ENCODE data around the gene SERPINA3. TPM values are rescaled to one million over a fixed set of nuclear protein-coding genes. Genes with fewer than 3 reads are reported as not detected.
"Not testable (repeated sequence)": the region's sequence is repeated elsewhere in the genome, so short reads cannot be mapped to it uniquely, and the experiment has no call there.

Gene SERPINA3
- total RNA-seq, 4 donors from 2014 or later, result 71.8 to 284 (median 255) TPM

DNA sequence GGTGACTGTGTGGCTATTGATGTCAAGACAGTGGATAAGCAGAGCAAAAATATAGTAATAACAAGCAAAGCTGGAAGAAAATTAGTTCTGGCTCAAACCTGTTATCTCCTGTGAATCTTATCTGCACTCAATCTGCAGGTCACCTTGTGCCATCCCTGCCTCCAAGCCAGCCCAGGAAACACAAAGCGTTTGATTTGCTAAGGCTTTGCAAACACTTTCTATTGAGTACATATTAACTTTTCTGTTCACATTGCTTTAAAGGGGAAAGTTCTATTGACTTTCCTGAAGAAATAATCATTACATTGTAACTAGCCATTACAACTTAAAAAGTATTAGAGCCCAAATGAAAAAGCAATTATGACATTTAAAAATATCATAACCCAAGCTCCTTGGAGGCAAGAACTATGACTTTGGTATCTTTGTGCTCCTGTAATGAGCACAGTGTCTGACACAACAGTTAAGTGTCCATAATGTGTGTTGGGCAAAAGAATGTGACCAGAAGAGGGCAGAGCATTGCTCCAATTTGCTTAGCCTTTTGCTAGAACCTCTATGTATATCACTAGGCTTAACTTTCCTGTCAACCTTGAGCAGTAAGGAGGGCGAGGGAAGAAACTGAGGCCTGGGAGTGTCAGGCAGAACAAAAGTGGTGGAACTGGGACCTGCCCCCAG lies 24.7 kb downstream of the SERPINA3 start:
- H3K4me3 ChIP-seq, result no peak overlapping the region
- 69% methylated on average over 2 of the region's 2 CpGs for WGBS
- TF ChIP-seq EP300 (IDR thresholded peaks at IDR 0.05) (no peak), POLR2AphosphoS5 (IDR thresholded peaks at IDR 0.05) (no peak), POLR2A (IDR thresholded peaks at IDR 0.05; ENCODE audit: low read depth) (no peak)
- TF ChIP-seq, protein P1, sequence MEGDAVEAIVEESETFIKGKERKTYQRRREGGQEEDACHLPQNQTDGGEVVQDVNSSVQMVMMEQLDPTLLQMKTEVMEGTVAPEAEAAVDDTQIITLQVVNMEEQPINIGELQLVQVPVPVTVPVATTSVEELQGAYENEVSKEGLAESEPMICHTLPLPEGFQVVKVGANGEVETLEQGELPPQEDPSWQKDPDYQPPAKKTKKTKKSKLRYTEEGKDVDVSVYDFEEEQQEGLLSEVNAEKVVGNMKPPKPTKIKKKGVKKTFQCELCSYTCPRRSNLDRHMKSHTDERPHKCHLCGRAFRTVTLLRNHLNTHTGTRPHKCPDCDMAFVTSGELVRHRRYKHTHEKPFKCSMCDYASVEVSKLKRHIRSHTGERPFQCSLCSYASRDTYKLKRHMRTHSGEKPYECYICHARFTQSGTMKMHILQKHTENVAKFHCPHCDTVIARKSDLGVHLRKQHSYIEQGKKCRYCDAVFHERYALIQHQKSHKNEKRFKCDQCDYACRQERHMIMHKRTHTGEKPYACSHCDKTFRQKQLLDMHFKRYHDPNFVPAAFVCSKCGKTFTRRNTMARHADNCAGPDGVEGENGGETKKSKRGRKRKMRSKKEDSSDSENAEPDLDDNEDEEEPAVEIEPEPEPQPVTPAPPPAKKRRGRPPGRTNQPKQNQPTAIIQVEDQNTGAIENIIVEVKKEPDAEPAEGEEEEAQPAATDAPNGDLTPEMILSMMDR (IDR thresholded peaks at IDR 0.05), result no peak

GRCh38 chr14:94637814-94638213 lies 25.6 kb downstream of the SERPINA3 start:
- DNase-seq (ENCODE audit: extremely low spot score); H3K27ac ChIP-seq (replicated peaks in 1 of 4); H3K36me3 ChIP-seq; H3K4me1 ChIP-seq; intact Hi-C loops (cut with DNase I); H3K9me3 ChIP-seq; H3K4me3 ChIP-seq: not testable (repeated sequence)
- WGBS, result 85% methylated on average over 7 of the region's 8 CpGs
- peaks cover 0 to 12% (median 0%) of the 10 kb centered on the region in 4 donors for H3K27me3 ChIP-seq

More for the DNA sequence above, 24.7 kb downstream of the SERPINA3 start:
- no peaks in the 10 kb centered on the region for H3K4me1 ChIP-seq
- intact Hi-C loops (cut with DNase I), result no loop called here
- no peak overlapping the region for H3K27ac ChIP-seq (replicated peaks in 1 of 4)
- H3K27me3 ChIP-seq, result peaks cover 0 to 20% (median 0%) of the 10 kb centered on the region in 4 donors
- no peaks in the 10 kb centered on the region for H3K9me3 ChIP-seq
- H3K36me3 ChIP-seq, result no peaks in the 10 kb centered on the region
- DNase-seq (ENCODE audit: extremely low spot score), result no peak

DNA sequence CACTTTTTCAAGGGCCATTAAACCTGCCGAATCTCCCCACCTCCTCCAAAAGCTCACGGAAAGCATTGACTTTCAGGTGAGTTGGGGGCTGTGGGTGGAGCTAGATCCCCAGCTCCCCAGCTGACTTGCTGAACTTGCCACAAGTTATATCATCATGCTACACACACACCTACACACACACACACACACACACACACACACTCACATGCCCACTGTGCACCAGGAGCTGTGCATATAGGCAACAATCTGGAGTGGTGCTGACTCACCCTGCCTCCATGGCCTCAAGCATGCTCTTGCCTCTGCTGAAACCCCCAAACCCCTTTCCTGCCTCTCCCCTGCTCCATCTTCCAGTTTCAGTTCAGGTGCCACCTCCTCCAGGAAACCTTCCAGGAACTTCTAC lies 26.1 kb downstream of the SERPINA3 start:
- no peak for DNase-seq (ENCODE audit: extremely low spot score)
- no peaks in the 10 kb centered on the region for H3K4me1 ChIP-seq

GRCh38 chr14:94638961-94639817 lies 27.0 kb downstream of the SERPINA3 start:
- Histone ChIP-seq H3K9me3 (no peaks in the 10 kb centered on the region), H3K27ac (replicated peaks in 1 of 4) (no peak overlapping the region), H3K4me1 (no peaks in the 10 kb centered on the region), H3K4me3 (no peak overlapping the region), H3K27me3 (peaks cover 0 to 6% (median 0%) of the 10 kb centered on the region in 4 donors), H3K36me3 (no peaks in the 10 kb centered on the region)
- DNase-seq (ENCODE audit: extremely low spot score), result no peak
- WGBS, result 81% methylated on average over 11 of the region's 11 CpGs
- intact Hi-C loops (cut with DNase I), result no loop called here
- TF ChIP-seq POLR2AphosphoS5 (IDR thresholded peaks at IDR 0.05), result no peak
- TF ChIP-seq EP300 (IDR thresholded peaks at IDR 0.05), result no peak
- TF ChIP-seq POLR2A (IDR thresholded peaks at IDR 0.05; ENCODE audit: low read depth), result no peak

More for the DNA sequence above, 26.1 kb downstream of the SERPINA3 start:
- TF ChIP-seq EP300 (IDR thresholded peaks at IDR 0.05), result no peak
- Histone ChIP-seq H3K4me3 (no peak overlapping the region), H3K9me3 (no peaks in the 10 kb centered on the region), H3K27me3 (peaks cover 0 to 6% (median 0%) of the 10 kb centered on the region in 4 donors), H3K27ac (replicated peaks in 1 of 4) (no peak overlapping the region), H3K36me3 (no peaks in the 10 kb centered on the region)
- 71% methylated on average over 1 of the region's 2 CpGs for WGBS
- intact Hi-C loops (cut with DNase I), result no loop called here

- Histone ChIP-seq H3K36me3 (no peaks in the 10 kb centered on the region), H3K4me3 (no peak overlapping the region), H3K9me3 (no peaks in the 10 kb centered on the region), H3K27ac (replicated peaks in 1 of 4) (no peak overlapping the region), H3K4me1 (no peaks in the 10 kb centered on the region), H3K27me3 (peaks cover 0 to 9% (median 0%) of the 10 kb centered on the region in 4 donors)
- intact Hi-C loops (cut with DNase I), result no loop called here
- 98% methylated on average over 8 of the region's 10 CpGs for WGBS
- DNase-seq (ENCODE audit: extremely low spot score), result no peak
- TF ChIP-seq POLR2AphosphoS5 (IDR thresholded peaks at IDR 0.05) (no peak), POLR2A (IDR thresholded peaks at IDR 0.05; ENCODE audit: low read depth) (no peak), EP300 (IDR thresholded peaks at IDR 0.05) (no peak)
- TF ChIP-seq, protein P1 (IDR thresholded peaks at IDR 0.05), result no peak
Observed at GRCh38 chr14:94640721-94641631, 28.8 kb downstream of the SERPINA3 start.
